DMS53 treated with DMSO at 0.1 percent for 48 hours (cell line): Measurements from ENCODE around the gene HASPIN.
"Not testable (repeated sequence)": the region's sequence is repeated elsewhere in the genome, so short reads cannot be mapped to it uniquely, and the experiment has no call there.

ENCODE experiments used
- DNase-seq: peaks from one replicate; lab custom pipeline; 2025; ENCODE audit not compliant: unreplicated experiment; lab: John Stamatoyannopoulos, UW

Gene HASPIN

GRCh38 chr17:3734911-3735276 lies 11.2 kb downstream of the HASPIN start:
- DNase-seq = not testable (repeated sequence)

GRCh38 chr17:3735515-3735914 lies 11.8 kb downstream of the HASPIN start:
- DNase-seq = no peak

GRCh38 chr17:3738562-3739295 lies 15.0 kb downstream of the HASPIN start:
- DNase-seq = peak; percentile 38

GRCh38 chr17:3739422-3740124 lies 15.9 kb downstream of the HASPIN start:
- no peak for DNase-seq

- DNase-seq = no peak
These were observed 16.9 kb downstream of the HASPIN start for GRCh38 chr17:3740611-3741073.

- DNase-seq = no peak
These were observed 20.3 kb downstream of the HASPIN start for GRCh38 chr17:3744014-3744413.

GRCh38 chr17:3745071-3745470 lies 21.4 kb downstream of the HASPIN start:
- DNase-seq = no peak

GRCh38 chr17:3747805-3748204 lies 24.1 kb downstream of the HASPIN start:
- no peak for DNase-seq

GRCh38 chr17:3748576-3748975 lies 24.9 kb downstream of the HASPIN start:
- no peak for DNase-seq

GRCh38 chr17:3750296-3750695 lies 26.6 kb downstream of the HASPIN start:
- no peak for DNase-seq

- no peak for DNase-seq
These were observed 27.2 kb downstream of the HASPIN start for GRCh38 chr17:3750926-3751325.

GRCh38 chr17:3751836-3752235 lies 28.1 kb downstream of the HASPIN start:
- DNase-seq = no peak

- DNase-seq = no peak
These were observed 29.9 kb downstream of the HASPIN start for GRCh38 chr17:3753624-3754023.

GRCh38 chr17:3754066-3754457 lies 30.4 kb downstream of the HASPIN start:
- no peak for DNase-seq

- DNase-seq = peak; percentile 93
These were observed 31.0 kb downstream of the HASPIN start for GRCh38 chr17:3754458-3755334.

- no peak for DNase-seq
These were observed 31.8 kb downstream of the HASPIN start for GRCh38 chr17:3755335-3756030.

- no peak for DNase-seq
These were observed 36.0 kb downstream of the HASPIN start for GRCh38 chr17:3759597-3760216.

GRCh38 chr17:3761036-3761917 lies 37.6 kb downstream of the HASPIN start:
- DNase-seq = no peak

GRCh38 chr17:3761918-3762380 lies 38.2 kb downstream of the HASPIN start:
- no peak for DNase-seq
